ENCODE results near the gene PPP1R13B.

DNA sequence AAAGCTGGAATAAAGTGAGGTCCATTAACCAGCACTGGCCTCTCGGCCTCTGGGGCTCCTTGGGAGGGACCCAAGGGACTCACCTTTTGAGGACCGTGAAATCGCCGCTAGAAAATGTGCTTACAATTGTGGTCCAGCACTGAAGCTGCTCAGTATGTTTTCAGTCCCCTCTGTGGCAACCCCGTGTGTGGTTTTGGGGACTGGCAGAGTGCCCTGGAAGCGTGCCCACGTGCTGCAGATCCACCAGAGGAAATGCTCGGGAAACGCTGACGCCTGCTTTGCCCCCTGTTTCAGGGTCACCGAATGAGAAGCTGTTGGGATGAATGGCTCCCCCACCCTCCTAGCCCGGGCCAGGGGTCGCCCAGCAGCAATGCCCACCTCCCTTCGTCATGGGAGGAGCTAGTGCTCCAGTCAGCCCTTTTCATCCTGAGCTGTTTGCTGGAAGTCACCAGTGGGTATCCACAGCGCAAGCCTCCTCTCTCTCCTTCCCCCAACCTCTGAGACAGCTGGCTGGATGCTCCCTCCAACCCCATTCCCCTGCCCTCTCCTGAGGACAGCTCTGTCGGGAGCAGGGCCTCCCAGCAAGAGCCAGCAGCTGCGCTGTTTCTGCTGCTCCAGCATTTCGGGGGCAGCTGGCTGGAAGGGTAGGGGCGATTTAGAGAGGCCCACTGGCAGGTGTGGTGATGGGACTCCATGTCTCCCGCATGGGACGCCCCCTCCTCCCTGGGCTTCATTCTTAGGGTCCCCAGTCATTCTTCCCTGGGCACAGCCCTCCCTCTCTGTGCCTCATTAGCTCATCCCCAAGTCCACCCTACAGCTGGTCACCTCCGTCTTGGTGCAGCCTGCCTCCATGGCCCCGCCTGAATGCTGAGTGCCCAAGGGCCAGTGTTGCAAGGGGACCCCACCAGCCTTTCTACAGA lies 33.2 kb upstream of the PPP1R13B start:
- TF ChIP-seq, protein P1, sequence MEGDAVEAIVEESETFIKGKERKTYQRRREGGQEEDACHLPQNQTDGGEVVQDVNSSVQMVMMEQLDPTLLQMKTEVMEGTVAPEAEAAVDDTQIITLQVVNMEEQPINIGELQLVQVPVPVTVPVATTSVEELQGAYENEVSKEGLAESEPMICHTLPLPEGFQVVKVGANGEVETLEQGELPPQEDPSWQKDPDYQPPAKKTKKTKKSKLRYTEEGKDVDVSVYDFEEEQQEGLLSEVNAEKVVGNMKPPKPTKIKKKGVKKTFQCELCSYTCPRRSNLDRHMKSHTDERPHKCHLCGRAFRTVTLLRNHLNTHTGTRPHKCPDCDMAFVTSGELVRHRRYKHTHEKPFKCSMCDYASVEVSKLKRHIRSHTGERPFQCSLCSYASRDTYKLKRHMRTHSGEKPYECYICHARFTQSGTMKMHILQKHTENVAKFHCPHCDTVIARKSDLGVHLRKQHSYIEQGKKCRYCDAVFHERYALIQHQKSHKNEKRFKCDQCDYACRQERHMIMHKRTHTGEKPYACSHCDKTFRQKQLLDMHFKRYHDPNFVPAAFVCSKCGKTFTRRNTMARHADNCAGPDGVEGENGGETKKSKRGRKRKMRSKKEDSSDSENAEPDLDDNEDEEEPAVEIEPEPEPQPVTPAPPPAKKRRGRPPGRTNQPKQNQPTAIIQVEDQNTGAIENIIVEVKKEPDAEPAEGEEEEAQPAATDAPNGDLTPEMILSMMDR (conservative IDR thresholded peaks at IDR 0.05; ENCODE audit: low read depth in 2 of 2): no peak
- TF ChIP-seq, protein P2, sequence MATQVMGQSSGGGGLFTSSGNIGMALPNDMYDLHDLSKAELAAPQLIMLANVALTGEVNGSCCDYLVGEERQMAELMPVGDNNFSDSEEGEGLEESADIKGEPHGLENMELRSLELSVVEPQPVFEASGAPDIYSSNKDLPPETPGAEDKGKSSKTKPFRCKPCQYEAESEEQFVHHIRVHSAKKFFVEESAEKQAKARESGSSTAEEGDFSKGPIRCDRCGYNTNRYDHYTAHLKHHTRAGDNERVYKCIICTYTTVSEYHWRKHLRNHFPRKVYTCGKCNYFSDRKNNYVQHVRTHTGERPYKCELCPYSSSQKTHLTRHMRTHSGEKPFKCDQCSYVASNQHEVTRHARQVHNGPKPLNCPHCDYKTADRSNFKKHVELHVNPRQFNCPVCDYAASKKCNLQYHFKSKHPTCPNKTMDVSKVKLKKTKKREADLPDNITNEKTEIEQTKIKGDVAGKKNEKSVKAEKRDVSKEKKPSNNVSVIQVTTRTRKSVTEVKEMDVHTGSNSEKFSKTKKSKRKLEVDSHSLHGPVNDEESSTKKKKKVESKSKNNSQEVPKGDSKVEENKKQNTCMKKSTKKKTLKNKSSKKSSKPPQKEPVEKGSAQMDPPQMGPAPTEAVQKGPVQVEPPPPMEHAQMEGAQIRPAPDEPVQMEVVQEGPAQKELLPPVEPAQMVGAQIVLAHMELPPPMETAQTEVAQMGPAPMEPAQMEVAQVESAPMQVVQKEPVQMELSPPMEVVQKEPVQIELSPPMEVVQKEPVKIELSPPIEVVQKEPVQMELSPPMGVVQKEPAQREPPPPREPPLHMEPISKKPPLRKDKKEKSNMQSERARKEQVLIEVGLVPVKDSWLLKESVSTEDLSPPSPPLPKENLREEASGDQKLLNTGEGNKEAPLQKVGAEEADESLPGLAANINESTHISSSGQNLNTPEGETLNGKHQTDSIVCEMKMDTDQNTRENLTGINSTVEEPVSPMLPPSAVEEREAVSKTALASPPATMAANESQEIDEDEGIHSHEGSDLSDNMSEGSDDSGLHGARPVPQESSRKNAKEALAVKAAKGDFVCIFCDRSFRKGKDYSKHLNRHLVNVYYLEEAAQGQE (IDR thresholded peaks at IDR 0.05; ENCODE audit: unreplicated experiment): no peak
- TF ChIP-seq POLR2AphosphoS5 (IDR thresholded peaks at IDR 0.05; ENCODE audit: low read depth): no peak
- TF ChIP-seq EZH2 (IDR thresholded peaks at IDR 0.05; ENCODE audit: low read depth, unreplicated experiment): no peak

All from GM23338 (cell line).